Calu3 (cell line): ENCODE data around the gene CNGA4. TPM values are rescaled to one million over a fixed set of nuclear protein-coding genes. Genes with fewer than 3 reads are reported as not detected.

ENCODE experiments used
- BruUV-seq: library from RNA; stranded (reverse); fragments of 400-500 nt; replicated peaks from 2 replicates; lab custom pipeline; 2021; lab: Mats Ljungman, UMichigan
- CTCF ChIA-PET: fragments of 300-600 bp; sonication (Branson Sonifier 250); formaldehyde crosslinking; loops from one replicate; lab custom pipeline; 2022; ENCODE audit warnings: antibody characterized with exemption; lab: Charles Lee
- DNase-seq: peaks from one replicate; pipeline ENCODE4 v3.0.0; 2022
- H3K27ac Mint-ChIP-seq: one replicate; pipeline ENCODE4 v1.8.0; 2022; ENCODE audit warnings: mixed read lengths; ENCODE audit not compliant: unreplicated experiment
- H3K27me3 Mint-ChIP-seq: one replicate; pipeline ENCODE4 v1.8.0; 2022; ENCODE audit warnings: mixed read lengths; ENCODE audit not compliant: unreplicated experiment
- H3K36me3 Mint-ChIP-seq: one replicate; pipeline ENCODE4 v1.8.0; 2022; ENCODE audit warnings: mild to moderate bottlenecking, moderate library complexity, mixed read lengths; ENCODE audit not compliant: insufficient read depth, unreplicated experiment
- H3K4me1 Mint-ChIP-seq: one replicate; pipeline ENCODE4 v1.8.0; 2022; ENCODE audit warnings: mild to moderate bottlenecking, low read depth, mixed read lengths; ENCODE audit not compliant: unreplicated experiment
- H3K4me3 Mint-ChIP-seq: one replicate; pipeline ENCODE4 v1.8.0; 2022; ENCODE audit warnings: mild to moderate bottlenecking, low read depth, moderate library complexity, mixed read lengths; ENCODE audit not compliant: unreplicated experiment
- H3K9me3 Mint-ChIP-seq: one replicate; pipeline ENCODE4 v1.8.0; 2022; ENCODE audit warnings: low read depth, mixed read lengths; ENCODE audit not compliant: unreplicated experiment
- intact Hi-C: fragments of 100-400 bp; cut with micrococcal nuclease; formaldehyde crosslinking; loops from one replicate; pipeline ENCODE4 v1.10.0; 2022; ENCODE audit not compliant: unreplicated experiment
- total RNA-seq: library from RNA; stranded (reverse); gene quantifications from 2 replicates; pipeline ENCODE4 v1.2.3, GENCODE V29; 2022
- TF ChIP-seq, protein P1 (sequence below): fragments of 200-600 bp; IDR thresholded peaks from one replicate; pipeline ENCODE4 v1.8.0; 2022; ENCODE audit warnings: antibody characterized with exemption; ENCODE audit not compliant: unreplicated experiment

Gene CNGA4
- total RNA-seq, 1 experiment from 2014 or later: not detected

GRCh38 chr11:6283453-6284023, 44.6 kb downstream of the CNGA4 start:
- intact Hi-C loops: no loop called here
- TF ChIP-seq, protein P1, sequence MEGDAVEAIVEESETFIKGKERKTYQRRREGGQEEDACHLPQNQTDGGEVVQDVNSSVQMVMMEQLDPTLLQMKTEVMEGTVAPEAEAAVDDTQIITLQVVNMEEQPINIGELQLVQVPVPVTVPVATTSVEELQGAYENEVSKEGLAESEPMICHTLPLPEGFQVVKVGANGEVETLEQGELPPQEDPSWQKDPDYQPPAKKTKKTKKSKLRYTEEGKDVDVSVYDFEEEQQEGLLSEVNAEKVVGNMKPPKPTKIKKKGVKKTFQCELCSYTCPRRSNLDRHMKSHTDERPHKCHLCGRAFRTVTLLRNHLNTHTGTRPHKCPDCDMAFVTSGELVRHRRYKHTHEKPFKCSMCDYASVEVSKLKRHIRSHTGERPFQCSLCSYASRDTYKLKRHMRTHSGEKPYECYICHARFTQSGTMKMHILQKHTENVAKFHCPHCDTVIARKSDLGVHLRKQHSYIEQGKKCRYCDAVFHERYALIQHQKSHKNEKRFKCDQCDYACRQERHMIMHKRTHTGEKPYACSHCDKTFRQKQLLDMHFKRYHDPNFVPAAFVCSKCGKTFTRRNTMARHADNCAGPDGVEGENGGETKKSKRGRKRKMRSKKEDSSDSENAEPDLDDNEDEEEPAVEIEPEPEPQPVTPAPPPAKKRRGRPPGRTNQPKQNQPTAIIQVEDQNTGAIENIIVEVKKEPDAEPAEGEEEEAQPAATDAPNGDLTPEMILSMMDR: no peak
- CTCF ChIA-PET: no interaction called here
- no peaks in the 10 kb centered on the region for H3K4me1 Mint-ChIP-seq
- peaks cover 47% of the 10 kb centered on the region for H3K27me3 Mint-ChIP-seq
- no peaks in the 10 kb centered on the region for H3K36me3 Mint-ChIP-seq
- H3K27ac Mint-ChIP-seq: no peak overlapping the region
- BruUV-seq: no TSS peak
- H3K4me3 Mint-ChIP-seq: no peak overlapping the region
- no peaks in the 10 kb centered on the region for H3K9me3 Mint-ChIP-seq
- DNase-seq: no peak

DNA sequence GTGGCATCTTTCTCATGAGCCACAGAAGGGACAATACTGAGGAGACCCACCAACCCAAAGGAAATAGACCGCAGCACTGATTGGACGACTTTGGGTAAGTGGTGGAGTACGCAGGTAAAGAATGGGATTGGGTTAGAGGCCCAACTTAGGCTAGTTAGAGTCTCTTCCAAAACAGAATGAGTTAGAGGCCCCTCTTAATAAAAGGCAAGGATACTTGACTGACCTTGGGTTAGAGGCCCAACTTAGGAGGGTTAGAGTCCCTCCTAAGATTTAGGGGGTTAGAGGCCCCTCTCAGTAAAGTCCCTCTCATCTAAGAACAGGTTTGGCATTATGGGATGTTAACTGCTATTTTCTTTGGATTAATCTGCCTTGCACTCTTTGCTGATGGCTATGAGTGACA, 45.4 kb downstream of the CNGA4 start:
- no peaks in the 10 kb centered on the region for H3K36me3 Mint-ChIP-seq
- TF ChIP-seq, protein P1: no peak
- H3K9me3 Mint-ChIP-seq: no peaks in the 10 kb centered on the region
- peaks cover 47% of the 10 kb centered on the region for H3K27me3 Mint-ChIP-seq
- intact Hi-C loops: no loop called here
- CTCF ChIA-PET: no interaction called here
- no TSS peak for BruUV-seq
- no peak overlapping the region for H3K4me3 Mint-ChIP-seq
- no peak for DNase-seq
- no peak overlapping the region for H3K27ac Mint-ChIP-seq
- no peaks in the 10 kb centered on the region for H3K4me1 Mint-ChIP-seq

DNA sequence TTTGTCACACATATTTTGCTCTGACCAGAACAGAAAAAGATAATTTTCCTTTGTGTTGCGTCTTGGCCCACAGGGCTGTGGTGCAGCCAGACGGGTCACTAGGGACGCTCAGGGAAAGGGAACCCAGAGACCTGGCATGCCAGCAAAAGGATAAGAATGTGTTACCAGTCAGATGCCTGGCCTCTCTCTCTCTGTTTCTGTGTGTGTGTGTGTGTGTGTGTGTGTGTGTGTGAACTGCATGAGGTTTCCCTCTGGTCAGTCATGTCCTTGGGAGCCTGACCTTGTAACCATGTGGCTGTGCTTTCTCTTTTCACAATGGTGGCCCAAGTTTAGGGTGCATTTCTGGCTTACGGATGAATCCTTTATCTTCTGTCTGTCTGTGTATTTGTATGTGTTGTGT, 46.1 kb downstream of the CNGA4 start:
- Mint-ChIP-seq H3K27me3 (peaks cover 50% of the 10 kb centered on the region), H3K4me1 (no peaks in the 10 kb centered on the region), H3K4me3 (no peak overlapping the region), H3K9me3 (no peaks in the 10 kb centered on the region), H3K36me3 (no peaks in the 10 kb centered on the region), H3K27ac (no peak overlapping the region)
- TF ChIP-seq, protein P1: no peak
- DNase-seq: no peak
- CTCF ChIA-PET: no interaction called here
- BruUV-seq: no TSS peak
- intact Hi-C loops: no loop called here

Other genes starting within 250 kb of the CNGA4 start
- 0.26 TPM in 1 of 2 replicates, not detected in the other for gene OR56A4, start 232.1 kb upstream of the CNGA4 start, total RNA-seq
- gene OR56A1, start 208.3 kb upstream of the CNGA4 start, total RNA-seq: not detected in 2 replicates
- not detected in 2 replicates for gene OR56B4, start 131.4 kb upstream of the CNGA4 start, total RNA-seq
- gene OR52B2, start 68.8 kb upstream of the CNGA4 start, total RNA-seq: not detected in 2 replicates
- gene OR52W1, start 39.9 kb upstream of the CNGA4 start, total RNA-seq: not detected in 2 replicates
- not detected in 2 replicates for gene C11orf42, start 33.5 kb upstream of the CNGA4 start, total RNA-seq
- gene FHIP1B, start 4.5 kb upstream of the CNGA4 start, total RNA-seq: 39.7 and 43.9 TPM in 2 replicates
- not detected in 2 replicates for gene CCKBR, start 20.7 kb downstream of the CNGA4 start, total RNA-seq
- gene CAVIN3, start 81.4 kb downstream of the CNGA4 start, total RNA-seq: 19.5 and 26.4 TPM in 2 replicates
- gene SMPD1, start 151.4 kb downstream of the CNGA4 start, total RNA-seq: 21.2 and 25.6 TPM in 2 replicates
- gene APBB1, start 180.0 kb downstream of the CNGA4 start, total RNA-seq: 2.8 and 2.9 TPM in 2 replicates
- 0.45 and 11.0 TPM in 2 replicates for gene HPX, start 201.9 kb downstream of the CNGA4 start, total RNA-seq
- gene TRIM3, start 234.9 kb downstream of the CNGA4 start, total RNA-seq: 9.5 and 10.6 TPM in 2 replicates
- gene ARFIP2, start 242.2 kb downstream of the CNGA4 start, total RNA-seq: 72.2 and 74.9 TPM in 2 replicates
- 41.7 and 45.7 TPM in 2 replicates for gene TIMM10B, start 242.4 kb downstream of the CNGA4 start, total RNA-seq